Prostate gland (tissue), 2 donors: ENCODE results near the gene MIEF2. TPM values are rescaled to one million over a fixed set of nuclear protein-coding genes. Genes with fewer than 3 reads are reported as not detected.

Source experiments
- DNase-seq: peaks from one replicate; pipeline ENCODE4 v3.0.0-alpha.2; 2019; ENCODE audit warnings: low spot score
- H3K27ac ChIP-seq, 2 donors: fragments of 200-600 bp; sonication (generic); 2 replicates each; pipeline ENCODE4 v1.5.1; 2017 to 2019
- H3K27me3 ChIP-seq: fragments of 200-600 bp; sonication (generic); replicated peaks from 2 replicates; pipeline ENCODE4 v1.5.1; 2019; ENCODE audit not compliant: insufficient read depth
- H3K36me3 ChIP-seq, 2 donors: fragments of 200-600 bp; sonication (generic); 1 replicate in 1 of 2; 2 replicates in 1 of 2; pipeline versions ENCODE4 v1.5.1 to v1.8.1; 2017 to 2019
- H3K4me1 ChIP-seq: fragments of 200-600 bp; sonication (generic); replicated peaks from 2 replicates; pipeline ENCODE4 v1.5.1; 2019
- H3K4me3 ChIP-seq, 2 donors: fragments of 200-600 bp; sonication (generic); 2 replicates each; pipeline ENCODE4 v1.5.1; 2017 to 2019
- H3K9me3 ChIP-seq: fragments of 200-600 bp; sonication (generic); 2 replicates; pipeline ENCODE4 v1.5.1; 2017
- CTCF ChIP-seq, 4 experiments: fragments of 200-600 bp in 2 of 4; fragments of 450-650 bp in 2 of 4; sonication (generic) in 2 of 4; IDR thresholded peaks; 1 replicate in 3 of 4; 2 replicates in 1 of 4; pipeline ENCODE4 v1.5.1; 2016 to 2019; ENCODE audit warnings: antibody characterized with exemption in 4 of 4, mild to moderate bottlenecking in 2 of 4, moderate library complexity in 2 of 4
- POLR2A ChIP-seq: fragments of 450-650 bp; IDR thresholded peaks from one replicate; pipeline ENCODE4 v1.6.1; 2016; ENCODE audit warnings: antibody characterized with exemption, mild to moderate bottlenecking
- POLR2AphosphoS5 ChIP-seq: sonication (generic); formaldehyde crosslinking; IDR thresholded peaks from one replicate; pipeline ENCODE4 v1.6.1; 2017; ENCODE audit warnings: antibody characterized with exemption
- WGBS: methylation state at CpG from one replicate; pipeline ENCODE4 v1.1.5; 2018; 5-methylcytosine and 5-hydroxymethylcytosine counted together
- intact Hi-C: fragments of 100-400 bp; cut with DNase I; formaldehyde crosslinking; loops from one replicate; pipeline ENCODE4 v1.14.2; 2022
- total RNA-seq, 2 donors: library from RNA; depleted of rRNA; stranded (reverse); fragments of >200 nt; gene quantifications; one replicate each; pipeline ENCODE4 v1.1.0, GENCODE V29; 2016

MIEF2 gene
- total RNA-seq, 2 donors from 2014 or later = 22.3 to 28.7 TPM

GRCh38 chr17:18241229-18241871 is 19.1 kb upstream of the MIEF2 start:
- no peaks in the 10 kb centered on the region for H3K9me3 ChIP-seq
- intact Hi-C loops = no loop called here
- H3K27me3 ChIP-seq = no peaks in the 10 kb centered on the region
- no peak for TF ChIP-seq POLR2A
- no peak for TF ChIP-seq CTCF (IDR thresholded peaks at IDR 0.05)
- TF ChIP-seq POLR2AphosphoS5 = no peak
- H3K4me3 ChIP-seq = no peak overlapping the region
- no peak overlapping the region for H3K27ac ChIP-seq
- WGBS = 84% methylated on average over 28 of the region's 28 CpGs
- no peaks in the 10 kb centered on the region for H3K4me1 ChIP-seq
- DNase-seq = no peak
- peaks cover 8% of the 10 kb centered on the region in 2 donors for H3K36me3 ChIP-seq

- WGBS = 88% methylated on average over 21 of the region's 21 CpGs
- no peak for DNase-seq
- H3K36me3 ChIP-seq = peaks cover 8% of the 10 kb centered on the region in 2 donors
- H3K4me3 ChIP-seq = no peak overlapping the region
- no peaks in the 10 kb centered on the region for H3K9me3 ChIP-seq
- TF ChIP-seq CTCF (IDR thresholded peaks at IDR 0.05) = no peak
- no peak for TF ChIP-seq POLR2AphosphoS5
- TF ChIP-seq POLR2A = no peak
- intact Hi-C loops = no loop called here
- no peak overlapping the region for H3K27ac ChIP-seq
- no peaks in the 10 kb centered on the region for H3K27me3 ChIP-seq
- no peaks in the 10 kb centered on the region for H3K4me1 ChIP-seq
Observed at GRCh38 chr17:18245038-18245776, 15.3 kb upstream of the MIEF2 start.

GRCh38 chr17:18246109-18246725 is 14.2 kb upstream of the MIEF2 start:
- Histone ChIP-seq H3K27me3 (no peaks in the 10 kb centered on the region), H3K4me3 (peak overlapping the region in 1 of 2 donors; percentile 32), H3K36me3 (peaks cover 8% of the 10 kb centered on the region in 2 donors), H3K27ac (peak overlapping the region in 1 of 2 donors; percentile 80), H3K4me1 (no peaks in the 10 kb centered on the region), H3K9me3 (no peaks in the 10 kb centered on the region)
- WGBS = 73% methylated on average over 23 of the region's 24 CpGs
- intact Hi-C loops = no loop called here
- no peak for DNase-seq
- TF ChIP-seq POLR2AphosphoS5 (no peak), POLR2A (no peak), CTCF (IDR thresholded peaks at IDR 0.05) (no peak)

GRCh38 chr17:18246880-18247612 is 13.4 kb upstream of the MIEF2 start:
- no peaks in the 10 kb centered on the region for H3K4me1 ChIP-seq
- H3K27me3 ChIP-seq = no peaks in the 10 kb centered on the region
- DNase-seq = peak; percentile 90
- peak; percentile 68 for TF ChIP-seq POLR2AphosphoS5
- TF ChIP-seq CTCF (IDR thresholded peaks at IDR 0.05) = peak in 1 of 4 experiments; percentile 5
- TF ChIP-seq POLR2A = no peak
- intact Hi-C loops = no loop called here
- 19% methylated on average over 43 of the region's 46 CpGs for WGBS
- H3K4me3 ChIP-seq = peak overlapping the region; percentile 7 to 32
- peak overlapping the region; percentile 70 to 80 for H3K27ac ChIP-seq
- H3K36me3 ChIP-seq = peaks cover 8% of the 10 kb centered on the region in 2 donors
- H3K9me3 ChIP-seq = no peaks in the 10 kb centered on the region
